Activated CD8-positive, alpha-beta memory T cell treated with anti-CD3 and anti-CD28 coated beads for 36 hours (primary cell): Measurements from ENCODE around the gene PHF21B. TPM values are rescaled to one million over a fixed set of nuclear protein-coding genes. Genes with fewer than 3 reads are reported as not detected.

Experiments used
- CTCF ChIA-PET: fragments of 350-600 bp; sonication (Branson Sonifier 250); formaldehyde crosslinking; loops from one replicate; lab custom pipeline; 2021; ENCODE audit warnings: antibody characterized with exemption; lab: Charles Lee
- POLR2A ChIA-PET: fragments of 350-600 bp; sonication (Branson Sonifier 250); formaldehyde crosslinking; loops from one replicate; lab custom pipeline; 2021; ENCODE audit warnings: antibody characterized with exemption; lab: Charles Lee
- total RNA-seq, 2 experiments: library from RNA; stranded (reverse); gene quantifications; one replicate each; pipeline ENCODE4 v1.2.3, GENCODE V29; 2021

Gene PHF21B
- total RNA-seq, 2 experiments from 2014 or later, result 0.53 TPM; not detected in 1

DNA sequence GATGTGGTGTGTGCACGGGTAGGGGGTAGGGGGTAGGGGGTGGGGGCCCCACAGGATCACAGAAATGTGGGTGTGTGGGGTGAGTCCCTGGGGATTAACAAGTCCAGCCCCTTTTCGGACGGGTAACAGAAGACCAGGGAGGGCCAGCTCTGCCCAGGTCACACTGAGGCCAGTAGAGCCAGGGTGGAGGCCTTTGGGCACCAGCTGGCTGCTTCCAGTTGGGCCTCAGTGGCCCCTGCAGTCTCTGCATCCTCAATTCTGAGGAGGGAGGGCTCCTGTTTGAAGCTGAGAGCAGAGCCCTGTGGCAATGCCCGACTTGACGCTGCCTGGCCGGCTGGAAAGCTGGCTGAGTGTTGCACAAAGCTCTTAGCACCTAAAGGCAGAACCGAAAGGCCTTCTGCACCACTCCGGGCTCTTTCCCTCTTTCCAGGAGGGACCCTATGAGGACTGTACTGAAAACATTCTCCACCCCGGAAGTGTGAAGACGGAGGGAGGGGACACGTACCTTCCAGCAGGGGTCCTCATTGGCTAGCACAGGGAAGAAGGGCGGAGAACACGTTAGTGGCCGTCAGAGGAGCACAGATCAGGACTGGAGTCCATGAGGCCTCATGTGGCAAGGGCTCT, 120.4 kb downstream of the PHF21B start:
- CTCF ChIA-PET, result no interaction called here

DNA sequence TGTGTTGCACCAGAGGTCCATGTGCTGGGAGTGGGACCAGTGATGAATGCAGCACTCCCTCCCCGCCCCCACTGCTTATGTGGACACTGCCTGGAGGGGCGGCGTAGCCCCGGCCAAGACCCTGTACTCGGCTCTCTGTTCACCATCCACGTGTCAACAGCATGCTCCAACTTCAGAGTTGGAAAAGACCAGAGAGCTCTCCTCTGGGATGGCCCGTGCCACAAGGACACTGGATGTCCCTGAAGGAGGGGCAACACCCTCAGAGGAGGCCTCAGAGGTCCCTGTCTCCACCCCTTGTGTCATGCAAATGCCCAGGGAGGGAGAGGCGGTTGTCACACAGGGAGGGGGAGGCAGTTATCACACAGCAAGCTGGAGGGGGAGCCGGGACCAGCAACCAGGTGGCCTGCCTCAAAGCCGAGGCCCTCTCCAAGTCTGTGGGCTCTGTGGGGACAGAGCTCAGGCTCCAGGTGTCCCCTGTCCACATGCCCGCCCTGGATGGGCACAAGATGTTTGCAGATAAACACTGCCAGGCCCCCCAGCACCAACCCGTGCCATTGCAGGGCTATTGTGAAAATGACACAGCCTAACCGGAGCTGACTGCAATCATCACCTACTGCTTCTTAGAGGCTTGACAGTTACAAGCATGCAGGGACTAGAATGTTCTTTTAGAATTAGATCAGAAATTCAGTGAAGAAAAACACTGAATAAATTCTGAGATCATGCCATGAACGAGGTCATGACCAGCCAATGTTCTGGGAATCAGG, 121.1 kb downstream of the PHF21B start:
- ChIA-PET CTCF (no interaction called here), POLR2A (no interaction called here)

More for the DNA sequence above, 120.4 kb downstream of the PHF21B start:
- POLR2A ChIA-PET, result no interaction called here

DNA sequence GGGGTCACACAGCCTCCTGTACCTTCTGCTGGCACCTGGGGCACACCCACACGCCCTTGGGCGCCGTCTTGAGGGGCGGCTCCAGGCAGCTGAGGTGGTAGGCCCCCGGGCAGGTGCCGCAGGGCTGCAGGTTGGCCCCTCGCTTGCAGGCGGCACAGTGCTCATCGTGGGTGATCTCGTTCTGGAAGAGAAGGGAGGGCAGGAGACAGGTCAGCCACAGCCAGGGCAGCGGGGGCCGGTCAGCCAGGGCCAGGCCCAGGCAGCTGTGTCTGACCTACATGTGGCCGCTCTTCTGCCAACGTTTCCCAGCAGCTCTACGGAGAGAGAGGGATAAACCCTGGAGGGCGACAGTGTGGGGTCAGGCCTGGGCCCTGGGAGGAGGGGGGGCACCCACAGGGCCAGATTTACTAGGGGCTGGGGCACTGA, 121.9 kb downstream of the PHF21B start:
- ChIA-PET CTCF (no interaction called here), POLR2A (no interaction called here)

DNA sequence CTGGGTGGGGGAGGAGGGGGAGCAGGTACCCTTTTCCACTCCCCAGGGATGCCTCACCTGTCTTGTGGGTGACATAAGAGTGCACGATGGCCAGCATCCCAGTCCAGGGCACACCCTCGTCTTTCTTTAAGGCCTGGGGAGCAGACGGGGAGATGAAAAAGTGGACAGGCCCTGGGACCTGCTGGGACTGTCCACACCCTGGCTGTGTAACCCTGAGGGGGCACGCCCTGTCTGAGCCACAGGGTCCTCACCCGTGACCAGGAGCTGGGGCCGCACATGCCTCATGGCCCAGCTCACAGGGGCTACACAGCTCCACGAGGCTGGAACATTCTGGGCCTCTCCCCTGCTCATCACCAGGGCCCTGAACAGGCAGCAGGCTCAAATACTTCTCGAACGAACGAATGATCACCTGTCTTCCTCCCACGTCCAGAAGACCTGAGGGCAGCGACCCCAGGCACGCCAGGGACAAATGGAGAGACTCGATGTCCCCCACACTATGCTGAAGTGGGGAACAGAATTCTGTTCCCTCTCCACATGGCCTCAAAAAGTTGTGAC, 123.9 kb downstream of the PHF21B start:
- ChIA-PET POLR2A (interaction anchor here (0.6 kb wide), 1 partner anchor 16 kb away, joined by 3 read pairs; no protein-coding TSS in a partner anchor), CTCF (interaction anchor here (0.7 kb wide), 1 partner anchor 132 kb away, joined by 5 read pairs; no protein-coding TSS in a partner anchor)

DNA sequence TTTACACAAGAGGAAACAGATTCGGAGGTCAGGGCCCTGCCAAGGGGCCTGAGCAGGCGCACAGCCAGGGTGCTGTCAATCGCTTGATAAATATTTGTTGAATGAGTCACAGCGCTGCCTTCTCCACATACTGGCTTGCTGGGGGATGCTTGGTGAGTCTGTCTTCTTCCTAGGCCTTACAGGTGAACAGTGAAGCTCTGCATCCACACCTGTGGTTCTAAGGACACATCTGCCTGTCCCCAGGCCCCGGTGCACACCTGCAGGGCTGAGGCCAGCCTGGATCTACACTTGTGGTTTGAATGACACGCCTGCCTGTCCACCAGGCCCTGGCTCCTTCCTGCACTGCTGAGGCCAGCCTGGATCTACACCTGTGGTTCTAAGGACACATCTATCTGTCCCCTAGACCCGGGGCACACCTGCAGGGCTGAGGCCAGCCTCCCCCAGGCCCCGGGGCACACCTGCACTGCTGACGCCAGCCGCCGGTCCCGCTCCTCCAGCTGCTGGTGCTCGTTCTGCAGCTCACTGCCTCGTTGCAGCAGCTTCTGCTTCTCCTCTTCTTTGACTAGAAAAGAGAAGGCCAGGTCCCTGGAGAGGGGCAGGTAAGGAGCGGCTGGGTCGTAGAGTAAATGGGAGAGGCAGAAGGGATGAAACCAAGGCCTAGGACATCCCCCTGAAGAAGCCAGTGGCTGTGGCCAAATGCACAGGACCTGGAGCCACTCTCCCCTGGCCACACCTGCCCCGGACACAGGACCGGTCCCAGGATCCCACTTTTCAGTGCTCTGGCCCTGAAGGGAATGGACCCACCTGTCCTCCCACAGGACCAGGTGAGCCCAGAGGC, 124.6 kb downstream of the PHF21B start:
- CTCF ChIA-PET, result no interaction called here
- POLR2A ChIA-PET, result no interaction called here

DNA sequence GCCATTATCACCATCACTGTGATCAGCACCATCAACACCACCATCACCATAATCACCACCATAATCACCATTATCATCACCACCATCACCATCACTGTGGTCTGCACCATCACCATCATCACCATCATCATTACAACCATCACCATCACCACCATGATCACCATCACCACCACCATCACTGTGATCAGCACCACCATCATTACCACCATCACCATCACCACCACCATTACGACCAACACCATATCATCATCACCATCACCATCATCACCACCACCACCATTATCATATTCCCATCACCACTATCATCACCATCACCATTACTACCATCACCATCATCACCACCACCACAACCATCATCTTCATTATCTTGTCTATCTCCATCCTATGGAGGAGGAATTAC, 125.2 kb downstream of the PHF21B start:
- POLR2A ChIA-PET, result no interaction called here
- CTCF ChIA-PET, result no interaction called here

DNA sequence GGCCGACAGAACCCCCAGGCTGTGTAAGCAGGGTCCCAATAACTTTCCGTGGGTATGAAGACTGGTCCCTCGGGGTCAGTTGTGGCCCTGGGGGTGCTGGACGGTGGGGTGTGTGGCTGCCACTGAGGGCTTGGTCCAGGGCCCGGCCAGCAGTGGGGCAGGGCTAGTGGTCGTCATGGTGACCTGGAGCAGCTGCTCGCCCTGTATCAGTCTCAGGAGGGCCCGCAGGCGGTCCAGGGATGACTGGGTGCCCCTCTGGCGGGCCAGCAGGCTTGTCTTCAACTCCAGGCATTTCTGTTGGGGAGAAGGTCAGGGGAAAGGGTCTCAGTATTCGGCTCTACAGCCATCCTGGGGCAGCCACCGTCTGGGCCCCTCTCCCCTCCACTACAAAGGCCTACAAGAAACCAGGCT, 126.8 kb downstream of the PHF21B start:
- CTCF ChIA-PET, result no interaction called here
- POLR2A ChIA-PET, result no interaction called here

DNA sequence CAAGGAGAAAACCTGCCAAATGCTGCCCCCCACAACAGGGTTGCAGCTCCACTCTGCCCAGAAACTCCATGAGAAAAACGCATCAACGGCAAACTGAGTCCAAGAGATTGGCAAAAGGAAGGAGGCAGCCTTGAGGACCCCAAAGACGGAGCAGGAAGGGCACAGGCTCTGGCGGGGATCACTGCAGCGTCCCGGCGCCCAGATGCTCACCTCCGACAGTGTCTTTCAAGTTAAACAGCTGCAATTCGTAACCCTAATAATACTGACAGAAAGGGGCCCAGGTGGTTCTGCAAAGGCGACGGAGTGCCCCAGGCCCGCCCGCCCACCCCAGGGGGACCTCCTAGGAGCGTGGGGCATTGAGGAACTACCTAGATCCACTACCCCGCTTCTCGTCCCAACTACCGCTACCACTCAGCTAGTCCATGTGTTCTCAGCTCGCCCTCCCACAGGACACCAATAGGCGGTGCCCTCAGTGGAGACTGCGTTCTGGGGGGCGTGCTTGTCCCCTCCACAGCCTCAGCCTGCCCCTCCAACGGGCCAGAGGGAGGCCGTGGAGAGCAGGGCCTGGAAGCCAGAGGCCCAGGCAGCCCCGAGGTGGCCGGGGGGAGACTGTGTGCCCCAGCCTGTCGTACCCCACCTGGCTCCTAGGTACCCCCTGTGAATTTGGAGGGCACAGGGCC, 127.4 kb downstream of the PHF21B start:
- CTCF ChIA-PET, result no interaction called here
- POLR2A ChIA-PET, result no interaction called here

DNA sequence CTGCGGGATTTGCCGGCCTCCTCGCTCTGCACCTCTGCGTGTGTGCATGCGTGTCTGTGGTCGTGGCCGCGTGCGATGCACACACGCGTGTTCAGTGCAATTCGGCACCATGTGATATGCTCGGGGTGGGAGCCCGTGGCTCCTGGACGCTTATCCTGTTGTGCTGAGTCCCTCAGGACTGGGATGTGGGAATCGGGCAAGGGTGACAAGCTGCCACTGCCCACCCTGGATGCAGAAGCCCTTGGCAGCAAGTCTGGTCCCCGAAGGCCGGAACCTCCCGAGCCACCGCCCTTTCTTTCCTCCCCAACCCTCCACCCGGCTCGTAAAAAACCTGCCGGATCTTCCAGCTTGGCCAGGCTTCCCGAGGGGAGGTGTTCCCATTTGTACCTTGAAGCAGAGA, 128.2 kb downstream of the PHF21B start:
- ChIA-PET POLR2A (no interaction called here), CTCF (no interaction called here)

DNA sequence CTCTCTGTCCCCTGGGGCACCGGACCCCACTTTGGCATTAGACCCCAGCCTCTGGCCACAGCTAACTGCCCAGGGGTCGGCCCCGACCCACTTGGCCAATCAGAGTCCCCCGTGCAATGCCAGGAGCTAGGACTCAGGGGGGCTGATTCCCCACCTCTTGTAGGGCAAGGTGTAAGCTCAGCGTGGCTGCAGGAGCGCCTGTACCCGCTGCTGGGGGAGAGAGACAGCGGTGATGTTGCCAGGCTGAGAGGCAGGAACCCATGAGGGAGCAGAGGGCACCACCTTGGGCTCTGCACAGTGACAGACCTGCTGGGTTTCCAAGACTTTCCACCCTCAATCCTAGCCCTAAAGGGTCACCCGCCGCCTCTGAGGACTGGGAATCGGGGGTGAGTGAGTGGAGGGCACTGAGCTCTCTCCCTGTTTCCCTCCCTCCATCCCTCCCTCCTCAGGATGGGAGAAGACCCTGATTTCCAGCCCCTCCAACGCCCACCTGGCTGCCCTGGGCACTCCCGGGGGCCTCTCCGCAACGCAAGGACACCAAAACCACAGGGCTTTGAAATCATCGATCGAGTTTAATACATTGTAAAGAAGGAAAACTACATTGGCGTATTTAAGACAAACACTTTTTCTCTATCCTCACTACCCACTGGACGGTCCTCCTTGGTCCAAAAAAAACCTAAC, 129.1 kb downstream of the PHF21B start:
- POLR2A ChIA-PET, result no interaction called here
- CTCF ChIA-PET, result no interaction called here

DNA sequence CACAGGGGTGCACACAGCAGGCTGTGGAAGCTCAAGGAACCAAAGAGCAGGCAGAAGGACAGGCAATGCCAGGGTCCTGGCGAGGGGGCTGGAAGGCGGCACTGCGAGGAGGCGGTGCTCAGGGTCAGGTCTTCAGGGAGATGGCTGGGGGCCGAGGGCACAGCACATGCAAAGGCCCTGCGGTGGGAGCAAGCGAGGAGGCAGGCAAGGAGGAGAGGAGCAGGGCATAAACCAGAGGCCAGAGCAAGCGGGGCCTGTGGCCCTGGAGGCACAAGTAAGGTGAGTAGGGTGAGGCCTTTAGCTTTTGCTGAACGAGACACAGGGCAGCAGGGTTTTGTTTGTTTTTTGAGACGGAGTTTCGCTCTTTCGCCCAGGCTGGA, 130.5 kb downstream of the PHF21B start:
- POLR2A ChIA-PET, result no interaction called here
- CTCF ChIA-PET, result no interaction called here

DNA sequence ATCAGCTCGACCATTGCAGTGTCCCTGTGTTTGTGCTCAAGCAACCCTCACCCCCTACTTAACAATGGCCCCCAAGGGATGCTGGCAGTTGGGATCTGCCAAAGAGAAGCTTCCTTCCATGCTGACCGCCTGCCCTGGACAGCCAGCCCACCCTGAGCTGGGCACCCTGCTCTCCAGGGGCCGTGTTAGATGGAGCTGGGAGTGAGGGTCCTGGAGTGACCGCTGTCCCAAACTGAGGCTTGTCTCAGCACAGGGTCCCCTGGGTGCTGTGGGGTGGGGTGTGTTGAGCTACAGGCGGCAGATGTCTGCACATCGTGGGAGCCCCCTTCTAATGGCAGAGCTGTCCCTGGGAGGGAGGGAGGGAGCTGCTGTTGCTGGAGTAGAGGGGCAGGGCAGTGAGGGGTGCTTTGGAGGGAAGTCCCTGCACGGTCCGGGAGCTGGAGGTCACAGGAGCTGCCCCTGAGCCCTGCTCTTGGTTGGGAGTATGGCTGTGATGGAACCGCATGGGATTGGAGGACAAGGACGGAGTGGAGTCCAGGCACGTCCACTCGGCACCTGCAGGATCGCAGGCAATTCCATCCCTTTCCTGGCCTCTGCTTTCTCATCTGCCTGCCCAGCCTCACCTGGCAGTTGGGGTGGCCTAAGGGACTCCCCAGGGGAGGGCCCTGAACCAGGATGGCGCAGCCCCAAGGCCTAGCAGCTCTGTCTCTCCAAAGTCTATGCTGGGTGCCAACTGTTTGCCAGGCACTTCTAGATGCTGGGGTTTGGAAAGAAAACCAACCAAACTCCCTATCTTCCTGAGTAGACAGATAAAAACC, 131.1 kb downstream of the PHF21B start:
- CTCF ChIA-PET, result no interaction called here

DNA sequence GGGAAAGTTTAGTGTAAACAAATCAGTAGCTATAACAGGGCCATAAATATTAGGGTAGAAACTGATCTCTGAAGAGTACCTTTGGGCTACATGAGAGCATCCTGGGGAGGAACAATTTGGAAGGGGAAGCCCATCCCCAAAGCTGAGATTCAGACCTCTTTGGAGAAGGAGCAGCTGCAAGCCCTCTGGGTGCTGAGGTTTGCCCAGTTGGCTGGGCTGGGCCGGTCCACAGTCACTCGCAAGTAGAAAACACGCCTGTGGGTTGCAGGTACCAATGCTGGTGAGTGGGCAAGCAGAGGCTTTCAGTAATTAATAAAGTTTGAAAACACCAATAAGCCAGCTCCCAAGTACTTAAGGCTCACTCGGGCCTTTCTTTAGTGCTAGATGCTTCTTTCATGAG, 132.9 kb downstream of the PHF21B start:
- CTCF ChIA-PET, result no interaction called here
- POLR2A ChIA-PET, result no interaction called here

More for the DNA sequence above, 131.1 kb downstream of the PHF21B start:
- POLR2A ChIA-PET, result no interaction called here

DNA sequence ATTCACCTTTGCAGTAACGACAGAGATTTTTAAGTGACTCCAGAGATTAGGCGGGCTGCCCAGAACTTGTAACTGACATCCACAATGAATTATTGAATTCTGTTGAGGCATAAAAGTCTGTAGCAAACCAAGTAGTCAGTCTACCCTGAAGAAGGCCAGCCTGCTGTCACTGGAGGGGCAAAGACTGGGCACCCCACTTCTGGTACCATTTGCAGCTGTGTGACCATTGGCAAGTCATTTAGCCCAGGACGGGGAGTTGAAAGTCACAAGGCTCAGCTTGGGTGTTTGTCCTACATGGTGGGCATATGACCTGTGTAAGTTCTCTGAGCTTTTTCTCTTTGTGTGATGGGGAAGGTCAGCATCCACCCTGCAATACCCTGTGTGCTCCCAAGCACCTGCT, 138.0 kb downstream of the PHF21B start:
- POLR2A ChIA-PET, result interaction anchor here (0.6 kb wide), 1 partner anchor 272 kb away, joined by 6 read pairs; no protein-coding TSS in a partner anchor
- CTCF ChIA-PET, result no interaction called here

DNA sequence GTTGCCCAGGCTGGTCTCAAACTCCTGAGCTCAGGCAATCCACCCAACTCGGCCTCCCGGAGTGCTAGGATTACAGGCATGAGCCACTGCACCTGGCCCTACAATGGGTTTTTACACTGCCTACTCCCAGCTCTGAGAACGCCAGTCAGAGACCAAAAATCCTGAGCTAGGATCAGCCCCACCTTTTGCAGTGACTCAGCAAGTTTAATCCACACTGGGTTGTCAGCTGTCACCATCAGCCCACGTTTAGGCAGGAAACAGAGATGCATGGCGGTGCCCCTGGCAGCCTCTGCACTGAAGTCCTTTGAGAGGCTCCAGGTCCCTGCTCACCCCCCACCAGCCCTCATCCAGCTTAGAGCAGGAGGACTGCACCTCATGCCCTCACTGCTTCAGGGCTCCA, 139.8 kb downstream of the PHF21B start:
- CTCF ChIA-PET, result interaction anchor here (0.5 kb wide), 1 partner anchor 1741 kb away, joined by 3 read pairs; no protein-coding TSS in a partner anchor
- POLR2A ChIA-PET, result no interaction called here

DNA sequence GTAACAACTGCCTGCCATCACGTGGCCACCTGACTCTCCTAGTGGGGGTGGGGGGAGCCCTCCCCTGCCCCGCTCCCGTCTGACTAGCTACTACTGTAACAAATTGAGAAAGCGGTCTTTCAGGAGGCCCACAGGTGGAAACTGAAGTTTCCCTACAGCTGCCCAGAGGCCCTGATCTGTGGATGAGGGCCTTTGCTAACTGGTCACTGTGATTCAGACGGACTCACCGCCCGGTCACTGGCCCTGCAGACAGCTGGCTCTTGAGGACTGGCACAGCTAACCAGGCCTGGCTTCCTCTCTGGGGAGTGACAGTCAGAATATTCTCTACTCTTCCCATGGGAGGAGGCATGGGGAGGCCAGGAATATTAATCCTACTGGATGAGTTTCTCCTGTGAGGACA, 140.6 kb downstream of the PHF21B start:
- CTCF ChIA-PET, result no interaction called here

DNA sequence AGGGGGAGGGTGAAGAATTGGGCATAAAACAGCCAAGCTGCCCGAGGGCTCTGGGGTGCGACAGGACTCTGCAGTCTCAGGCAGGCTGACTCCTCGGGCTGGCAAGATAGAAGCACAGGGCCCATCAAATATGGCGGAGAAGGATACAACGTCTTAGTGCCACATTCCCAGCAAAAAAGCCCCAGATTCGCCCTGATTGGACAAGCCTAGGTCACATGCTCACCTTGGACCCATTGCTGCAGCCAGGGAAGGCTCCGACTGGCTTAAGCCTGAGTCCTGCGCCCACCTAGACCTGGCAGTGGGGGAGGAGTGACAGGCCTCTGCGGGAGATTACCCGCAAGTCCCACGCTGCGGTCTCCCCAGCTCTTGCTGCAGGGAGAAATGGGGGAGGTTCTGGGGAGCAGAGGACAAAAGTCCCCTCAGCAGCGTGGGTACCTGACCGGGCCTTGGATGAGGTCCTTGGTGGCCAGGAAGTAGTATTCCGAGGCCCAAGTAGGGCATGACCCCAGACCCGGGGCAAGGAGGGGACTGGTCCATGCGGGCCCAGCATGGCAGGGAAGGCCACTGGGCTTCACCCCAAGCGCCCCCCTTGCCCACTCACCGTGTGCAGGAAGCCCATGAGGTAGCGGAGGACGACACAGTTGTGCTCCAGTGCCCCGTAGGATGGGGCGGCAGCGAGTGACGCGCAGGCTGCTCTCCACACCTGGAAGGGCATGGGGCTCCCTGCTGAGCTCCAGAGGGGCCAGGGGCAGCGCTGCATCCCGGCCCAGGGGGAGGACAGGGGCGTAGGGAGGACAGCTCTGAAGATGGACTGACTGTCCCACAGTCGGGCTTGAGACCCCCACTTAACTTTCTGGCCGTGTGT, 144.4 kb downstream of the PHF21B start:
- ChIA-PET CTCF (no interaction called here), POLR2A (no interaction called here)

More for the DNA sequence above, 140.6 kb downstream of the PHF21B start:
- POLR2A ChIA-PET, result no interaction called here
